ENCODE measurements around the gene STPG3.

GRCh38 chr9:137227853-137228505, 23.1 kb upstream of the STPG3 start:
- TF ChIP-seq POLR2A (IDR thresholded peaks at IDR 0.05; ENCODE audit: extremely low read depth, insufficient read length) = no peak
- no peak for TF ChIP-seq CTCF (IDR thresholded peaks at IDR 0.05; ENCODE audit: low read depth, low read length)

All from NB4 (cell line).